K562 treated with DMSO at 1 percent for 12 hours (cell line): Measurements from ENCODE around the gene CST7. TPM values are rescaled to one million over a fixed set of nuclear protein-coding genes. Genes with fewer than 3 reads are reported as not detected.

Experiments
- total RNA-seq: library from RNA; unstranded; fragments of 300-600 nt; gene quantifications from 2 replicates; pipeline ENCODE4 v1.2.3, GENCODE V29; 2022; ENCODE audit not compliant: insufficient read depth

Gene CST7
- not detected in 2 replicates for total RNA-seq

DNA sequence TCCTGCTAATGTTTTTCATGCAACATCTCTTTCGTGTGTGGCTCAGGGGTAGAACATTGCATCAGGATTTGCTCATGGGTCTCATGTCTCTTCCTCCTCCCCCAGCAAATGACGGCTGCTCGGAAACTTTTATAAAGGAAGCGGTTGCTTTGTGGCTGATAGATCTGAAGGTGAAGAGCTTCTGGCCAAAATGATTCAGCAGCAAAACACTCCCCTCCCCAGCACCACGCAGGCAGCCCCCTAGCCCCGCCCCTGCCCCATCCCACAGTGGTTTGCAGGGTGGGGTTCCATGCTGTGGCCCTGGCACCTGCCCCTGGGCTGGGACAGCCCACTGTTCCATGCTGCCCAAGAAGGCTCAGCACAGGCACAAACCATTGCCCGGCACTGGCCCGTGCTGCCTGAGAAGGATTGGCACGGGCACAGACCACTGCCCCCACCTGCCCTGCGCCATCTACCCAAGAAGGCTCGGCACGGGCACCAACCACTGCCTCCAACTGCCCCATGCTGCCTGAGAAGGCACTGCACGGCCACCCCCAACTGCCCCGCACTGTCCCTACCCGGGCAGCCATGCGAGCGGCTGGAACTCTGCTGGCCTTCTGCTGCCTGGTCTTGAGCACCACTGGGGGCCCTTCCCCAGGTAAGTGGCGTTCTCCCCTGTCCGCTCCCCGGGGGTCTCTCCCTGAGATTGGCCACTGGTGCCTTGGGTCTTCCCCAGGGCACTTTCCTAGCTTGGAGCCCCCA is at the start of gene CST7:
Gene CST7 (plus strand): TSS at position 331 of the 741 bp plus-strand sequence. CDS start 237 bp downstream, at position 568.

GRCh38 chr20:24992487-24993205 is 43.6 kb downstream of the CST7 start, which contains the start of gene APMAP:
Gene APMAP (minus strand): TSS chr20:24992751. CDS start chr20:24992688, 63 bp downstream.

Other genes with a start within 250 kb of the CST7 start
- 18.1 and 21.9 TPM in 2 replicates for gene APMAP, start 43.5 kb downstream of the CST7 start, total RNA-seq
- not detected in 2 replicates for gene ACSS1, start 108.9 kb downstream of the CST7 start, total RNA-seq
- not detected in 2 replicates for gene VSX1, start 132.9 kb downstream of the CST7 start, total RNA-seq
- 26.8 and 30.3 TPM in 2 replicates for gene ENTPD6, start 246.4 kb downstream of the CST7 start, total RNA-seq